GM10266 (cell line): ENCODE measurements around the gene RHOH.

ENCODE experiments used
- DNase-seq: peaks from one replicate; pipeline ENCODE4 v3.0.0; 2012; ENCODE audit errors: extremely low spot score
- CTCF ChIP-seq: IDR thresholded peaks from 2 replicates; pipeline ENCODE4 v1.5.1; 2012; ENCODE audit warnings: mild to moderate bottlenecking, low read depth; ENCODE audit not compliant: control insufficient read depth, insufficient read depth; ENCODE audit errors: missing control alignments

The RHOH gene

DNA sequence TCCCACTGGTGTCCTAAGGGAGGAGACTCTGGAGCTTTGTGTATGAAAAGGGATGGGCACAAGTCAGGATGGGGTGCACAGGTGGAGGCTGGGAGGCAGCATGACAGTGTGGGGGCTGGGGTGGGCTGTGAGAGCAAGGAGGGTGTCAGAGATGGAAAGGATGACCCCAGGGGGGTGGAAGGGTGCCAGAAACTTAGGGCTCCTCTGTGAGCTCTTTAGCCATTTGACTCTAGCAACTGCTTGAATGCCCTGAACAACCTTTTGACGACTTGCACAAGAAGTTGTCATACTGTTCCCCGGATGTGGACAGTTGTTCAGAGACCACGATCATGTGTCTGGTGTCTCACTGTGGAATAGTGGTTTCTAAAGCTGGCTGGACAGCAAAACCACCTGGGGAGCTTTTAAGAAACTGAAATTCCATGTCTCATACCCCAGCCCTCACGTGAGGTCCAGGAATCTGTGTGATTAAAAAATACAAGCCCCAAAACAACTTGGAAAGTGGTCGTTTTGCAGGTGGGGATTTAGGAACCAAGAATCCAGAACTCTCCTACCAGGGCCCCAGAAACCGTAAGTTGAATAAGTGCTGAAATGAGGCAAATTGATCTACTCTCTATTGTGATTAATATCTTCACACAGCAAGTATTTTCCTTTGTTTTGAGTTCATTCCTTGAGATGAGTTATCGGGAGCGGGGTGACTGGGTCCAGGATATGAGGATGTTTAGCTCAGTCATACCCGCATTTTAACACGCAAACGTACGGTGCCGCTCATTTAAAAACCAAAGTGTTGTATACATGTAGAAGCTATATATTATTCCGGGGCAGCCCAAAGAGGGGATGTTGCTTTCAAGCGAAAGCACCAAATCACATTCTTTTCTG is 3.4 kb downstream of the RHOH start:
- peak; percentile 36 for DNase-seq
- TF ChIP-seq CTCF = no peak

DNA sequence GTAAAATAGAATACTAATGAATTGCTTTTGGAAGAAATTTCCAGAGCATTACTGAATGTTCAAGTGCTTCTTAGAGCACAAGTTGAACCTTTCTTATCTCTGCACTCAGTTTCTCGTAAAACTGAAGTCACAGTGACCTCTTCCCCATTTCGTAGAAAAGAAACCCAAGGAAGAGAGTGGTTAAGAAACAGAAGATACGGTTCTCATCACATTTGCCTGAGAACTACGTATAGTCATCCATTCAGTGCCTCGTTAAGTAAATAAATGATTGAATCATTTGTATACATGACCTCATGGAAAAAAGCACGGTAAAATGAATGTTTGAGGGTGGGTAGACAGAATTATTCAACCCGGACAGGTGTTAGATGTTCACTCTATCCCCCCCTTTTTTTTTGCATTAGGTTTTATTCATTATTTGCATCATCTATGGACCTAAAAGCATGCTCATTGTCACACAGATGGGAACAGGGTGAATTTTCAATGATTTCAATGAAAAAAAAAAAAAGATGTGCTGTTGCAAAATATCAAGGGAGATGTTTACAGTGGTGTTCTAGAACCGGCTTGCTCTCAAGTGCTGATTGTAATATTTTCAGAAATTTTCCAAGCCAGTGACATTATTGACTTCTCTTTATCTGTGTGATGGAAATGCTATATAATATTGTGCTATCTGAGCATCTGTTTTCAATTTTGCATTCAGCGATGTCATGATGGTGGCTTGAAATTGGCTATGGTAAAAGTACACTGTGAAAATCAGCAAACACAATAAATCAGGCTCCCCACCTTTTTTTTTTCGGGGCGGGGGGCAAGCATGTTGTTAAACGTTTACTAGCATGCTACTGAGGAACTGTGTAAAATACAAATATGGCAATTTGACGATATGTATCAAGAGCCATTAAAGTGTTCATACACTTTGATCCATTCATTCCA is 4.3 kb downstream of the RHOH start:
- no peak for DNase-seq
- TF ChIP-seq CTCF = no peak

DNA sequence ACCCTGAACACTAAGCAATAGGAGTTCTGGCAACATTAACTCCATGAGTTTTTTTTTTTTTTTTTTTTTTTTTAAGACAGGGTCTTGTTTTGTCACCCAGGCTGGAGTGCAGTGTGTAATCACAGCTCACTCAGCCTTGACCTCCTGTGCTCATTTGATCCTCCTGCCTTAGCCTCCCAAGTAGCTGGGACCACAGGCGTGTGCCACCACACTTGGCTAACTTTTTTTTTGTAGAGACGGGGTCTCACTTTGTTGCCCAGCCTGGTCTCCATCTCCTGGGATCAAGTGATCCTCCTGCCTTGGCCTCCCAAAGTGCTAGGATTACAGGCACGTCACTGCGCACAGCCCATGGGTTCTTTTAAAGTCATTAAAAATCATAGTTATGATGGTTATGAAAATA is 5.1 kb downstream of the RHOH start:
- no peak for TF ChIP-seq CTCF

GRCh38 chr4:40202474-40202873 is 5.6 kb downstream of the RHOH start:
- no peak for TF ChIP-seq CTCF
- no peak for DNase-seq

More for the DNA sequence above, 5.1 kb downstream of the RHOH start:
- no peak for DNase-seq

DNA sequence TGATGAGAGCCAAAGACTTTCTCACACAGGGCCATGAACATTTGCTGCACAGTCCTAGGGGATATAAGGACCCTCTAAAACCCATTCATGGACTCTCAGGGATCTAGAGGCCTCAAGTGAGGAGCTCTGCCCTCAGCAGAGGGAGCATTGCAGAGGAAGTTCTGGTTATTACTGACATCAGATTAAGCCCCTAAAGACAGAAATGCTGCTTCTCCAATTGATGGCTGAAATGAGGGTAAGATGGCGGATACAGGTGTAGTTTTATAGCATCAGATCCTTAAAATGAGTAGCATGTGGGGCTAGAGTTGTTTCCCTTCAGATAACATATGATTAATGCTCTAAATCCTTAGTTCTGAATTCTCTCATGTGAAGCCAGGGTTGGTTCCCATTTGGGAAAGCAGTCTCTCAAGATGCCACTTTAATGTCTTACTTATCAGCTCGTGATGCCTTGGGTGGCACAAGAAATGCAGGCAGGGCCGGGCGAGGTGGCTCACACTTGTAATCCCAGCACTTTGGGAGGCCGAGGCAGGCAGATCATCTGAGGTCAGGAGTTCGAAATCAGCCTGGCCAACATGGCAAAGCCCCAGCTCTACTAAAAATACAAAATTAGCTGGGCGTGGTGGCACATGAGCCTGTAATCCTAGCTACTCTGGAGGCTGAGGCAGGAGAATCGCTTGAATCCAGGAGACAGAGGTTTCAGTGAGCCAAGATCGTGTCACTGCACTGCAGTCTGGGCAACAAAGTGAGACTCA is 7.9 kb downstream of the RHOH start:
- TF ChIP-seq CTCF = no peak
- no peak for DNase-seq

- no peak for TF ChIP-seq CTCF
- no peak for DNase-seq
These were observed 8.7 kb downstream of the RHOH start for GRCh38 chr4:40205259-40206198.
